NK-92 (cell line): ENCODE data around the gene MAPKAP1.

ENCODE experiments used
- DNase-seq: peaks from one replicate; lab custom pipeline; 2025; ENCODE audit not compliant: unreplicated experiment; lab: John Stamatoyannopoulos, UW

Gene MAPKAP1

DNA sequence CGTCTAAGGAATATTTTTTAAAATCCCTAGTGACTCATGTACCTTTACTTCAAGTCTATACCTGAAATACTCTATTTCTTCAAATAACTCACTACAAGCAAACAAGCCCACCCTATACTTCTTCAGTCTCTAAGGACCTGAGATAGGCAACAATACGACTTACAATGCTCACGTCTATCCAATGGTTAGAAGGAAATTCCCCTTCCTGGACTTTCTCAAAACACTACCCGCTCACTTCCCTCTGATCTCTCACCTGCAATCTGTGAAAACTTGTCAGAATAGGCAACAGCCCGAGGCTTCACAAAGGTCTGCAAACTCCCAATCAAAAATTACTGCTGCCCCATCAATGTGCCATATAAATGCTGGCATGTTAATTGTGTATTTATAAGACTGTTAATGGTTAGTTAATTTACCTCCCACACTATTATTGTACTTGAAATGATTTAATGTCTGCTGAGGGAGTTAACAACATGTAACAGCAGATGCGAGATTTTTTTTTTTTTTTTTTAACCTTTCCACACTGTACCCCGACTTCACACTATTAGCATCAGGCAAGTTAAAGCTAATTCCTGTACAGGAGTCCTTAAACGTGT lies 27.3 kb downstream of the MAPKAP1 start:
- DNase-seq: no peak

DNA sequence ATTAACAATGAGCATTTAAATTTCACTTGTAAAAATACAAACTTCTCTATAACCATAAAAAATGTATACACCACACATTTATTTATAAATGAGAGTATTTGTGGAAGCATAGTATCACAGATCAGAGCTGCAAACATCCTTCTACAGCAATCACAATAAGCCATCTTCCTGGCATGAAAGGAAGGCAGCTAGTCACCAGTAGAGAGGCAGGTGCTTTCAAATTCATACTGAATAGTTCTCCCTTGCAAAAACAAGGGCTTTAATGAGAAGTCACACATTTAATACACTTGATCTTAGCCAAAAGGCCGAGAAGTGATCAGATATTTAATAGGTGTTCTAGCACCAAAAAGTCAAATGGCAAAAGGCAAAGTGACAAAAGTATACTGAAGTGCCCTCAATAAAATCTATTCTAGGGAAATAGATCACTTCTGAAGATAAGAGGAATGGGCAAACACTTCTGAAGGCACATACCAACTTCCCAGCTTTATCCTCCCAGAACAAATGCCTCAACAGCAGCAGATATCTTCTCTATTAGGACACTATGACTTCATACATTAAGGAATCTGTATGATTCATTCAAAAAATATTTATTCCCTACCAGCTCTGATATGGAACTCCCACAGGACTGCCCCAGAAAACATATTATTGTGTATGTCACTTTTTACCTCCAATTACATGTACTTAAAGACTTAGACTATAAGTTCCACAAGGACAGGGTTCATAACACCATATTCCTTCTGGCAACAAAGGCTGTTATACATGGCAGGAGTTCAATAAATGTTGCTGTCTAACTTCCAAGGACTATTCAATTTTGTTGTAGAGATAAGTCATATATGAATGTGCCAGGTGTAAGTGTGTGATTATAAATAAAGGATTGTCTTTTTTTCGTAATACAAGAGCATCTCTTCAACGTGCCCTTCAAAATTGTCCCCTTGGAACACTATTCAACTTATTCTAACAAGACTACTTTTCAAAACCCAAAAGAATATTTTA lies 31.7 kb downstream of the MAPKAP1 start:
- no peak for DNase-seq

DNA sequence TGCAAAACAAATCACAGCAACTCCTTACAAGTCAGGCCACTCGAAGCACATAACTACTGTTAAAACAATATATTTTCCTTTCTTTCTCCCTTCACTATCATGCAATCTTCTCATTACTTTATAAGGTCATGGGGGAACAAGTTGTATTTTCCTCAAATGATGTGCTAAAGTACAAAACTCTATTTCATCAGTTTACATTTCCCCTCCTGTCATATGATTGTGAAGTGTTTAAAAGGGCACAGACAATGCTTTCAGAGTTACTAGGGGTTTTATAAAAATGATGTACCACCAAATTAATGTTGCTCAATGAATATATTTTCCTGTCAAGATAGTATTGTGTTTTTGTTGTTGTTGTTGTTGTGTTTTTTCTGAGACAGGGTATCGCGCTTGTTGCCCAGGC lies 34.1 kb downstream of the MAPKAP1 start:
- DNase-seq: no peak

DNA sequence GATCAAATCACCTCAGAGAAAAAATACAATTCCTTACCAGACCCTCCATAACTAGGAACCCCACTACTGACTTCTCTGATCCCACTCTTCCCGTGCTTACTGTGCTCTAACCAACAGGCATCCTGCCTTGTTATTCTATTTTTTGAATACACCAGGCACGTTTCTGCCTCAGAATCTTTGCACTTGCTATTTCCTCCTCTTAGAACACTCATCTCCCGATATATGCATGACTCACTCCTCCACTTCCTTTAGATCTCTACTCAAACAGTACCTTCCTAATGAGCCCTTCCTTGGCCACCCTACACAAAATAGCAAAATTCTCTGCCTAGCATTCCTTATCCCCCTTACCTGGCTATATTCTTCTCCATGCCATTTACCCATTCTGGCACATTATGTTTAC lies 43.9 kb downstream of the MAPKAP1 start:
- DNase-seq: no peak

DNA sequence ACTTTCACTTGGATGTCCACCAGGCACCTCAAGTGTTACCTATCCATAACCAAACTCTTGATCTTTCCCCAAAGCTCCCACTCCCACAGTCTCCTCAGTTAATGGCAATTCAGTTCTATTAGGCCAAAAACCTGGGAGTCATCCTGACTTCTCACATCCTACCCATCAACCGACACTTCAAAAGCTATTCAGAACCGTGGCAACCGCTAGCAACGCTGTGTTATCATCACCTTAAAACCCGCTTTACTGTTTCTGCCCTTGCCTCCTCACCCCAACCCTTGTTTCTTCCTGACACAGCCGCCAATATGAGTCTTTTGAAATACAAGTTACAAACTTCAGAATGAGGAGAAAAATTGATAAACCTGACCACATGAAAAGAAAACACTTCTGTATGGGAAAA lies 46.5 kb downstream of the MAPKAP1 start:
- DNase-seq: no peak

DNA sequence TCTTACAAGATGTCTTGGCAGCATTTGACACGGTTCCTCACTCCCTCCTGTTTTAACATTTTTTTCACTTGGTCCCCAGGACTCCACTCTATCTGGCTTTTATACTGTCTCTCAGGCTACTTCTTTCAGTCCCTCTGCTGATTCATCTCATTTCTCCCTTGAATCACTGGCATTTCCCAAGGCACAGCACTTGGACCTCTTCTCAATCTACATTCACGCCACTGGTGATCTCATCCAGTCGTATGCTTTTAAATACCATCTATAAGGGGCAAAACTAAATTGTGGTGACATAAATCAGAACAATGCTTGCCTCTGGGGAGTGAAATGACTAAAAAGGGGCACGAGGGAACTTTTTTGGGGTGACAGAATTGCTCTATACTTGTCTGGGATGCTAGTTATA lies 47.1 kb downstream of the MAPKAP1 start:
- no peak for DNase-seq

DNA sequence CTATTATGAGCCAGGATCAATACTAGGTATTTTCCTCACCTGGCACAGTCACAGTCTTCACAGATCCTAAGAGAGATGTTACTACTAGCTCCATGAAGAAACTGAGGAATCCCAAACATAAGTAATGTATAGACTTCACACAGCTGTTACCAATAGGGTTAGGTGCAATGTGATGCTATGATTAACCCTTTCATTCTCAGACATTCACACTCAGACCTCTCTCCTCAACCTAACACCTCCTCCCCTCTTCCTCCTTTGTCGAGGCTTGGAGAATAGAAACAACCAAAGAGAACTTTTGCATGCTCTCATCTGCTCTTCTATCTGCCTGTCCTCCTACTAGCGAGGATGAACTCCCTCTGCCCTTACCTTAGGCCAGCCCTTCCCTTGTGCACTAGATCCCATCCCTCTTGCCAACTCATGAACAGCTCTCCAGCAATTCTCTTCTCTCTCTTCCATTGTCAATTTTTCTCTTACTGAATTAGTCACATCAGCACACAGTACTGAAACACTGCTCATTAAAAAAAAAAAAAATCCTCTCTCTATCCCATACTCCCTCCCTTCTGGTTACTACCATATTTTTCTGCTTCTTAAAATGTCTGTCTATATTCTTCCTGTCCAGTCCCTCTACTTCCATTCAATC lies 47.7 kb downstream of the MAPKAP1 start:
- DNase-seq: no peak

DNA sequence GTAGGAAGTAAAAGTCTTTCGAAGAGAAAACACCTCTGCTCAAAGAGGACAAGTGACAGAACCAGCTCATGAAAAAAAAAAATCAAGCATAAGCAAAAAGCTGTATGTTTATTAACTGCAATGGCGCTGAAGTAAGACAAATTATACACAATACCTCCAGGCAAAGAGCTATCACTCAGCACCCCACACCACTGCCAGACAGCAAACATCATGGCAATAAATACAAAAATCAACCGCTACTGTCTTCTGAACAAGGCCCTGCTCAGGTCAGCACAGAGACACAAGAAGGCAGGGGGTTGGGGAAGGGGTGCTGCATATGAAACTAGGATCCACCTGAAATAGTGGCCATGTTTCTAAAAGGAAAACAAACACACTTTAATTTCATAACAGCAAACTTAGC lies 50.4 kb downstream of the MAPKAP1 start:
- no peak for DNase-seq

DNA sequence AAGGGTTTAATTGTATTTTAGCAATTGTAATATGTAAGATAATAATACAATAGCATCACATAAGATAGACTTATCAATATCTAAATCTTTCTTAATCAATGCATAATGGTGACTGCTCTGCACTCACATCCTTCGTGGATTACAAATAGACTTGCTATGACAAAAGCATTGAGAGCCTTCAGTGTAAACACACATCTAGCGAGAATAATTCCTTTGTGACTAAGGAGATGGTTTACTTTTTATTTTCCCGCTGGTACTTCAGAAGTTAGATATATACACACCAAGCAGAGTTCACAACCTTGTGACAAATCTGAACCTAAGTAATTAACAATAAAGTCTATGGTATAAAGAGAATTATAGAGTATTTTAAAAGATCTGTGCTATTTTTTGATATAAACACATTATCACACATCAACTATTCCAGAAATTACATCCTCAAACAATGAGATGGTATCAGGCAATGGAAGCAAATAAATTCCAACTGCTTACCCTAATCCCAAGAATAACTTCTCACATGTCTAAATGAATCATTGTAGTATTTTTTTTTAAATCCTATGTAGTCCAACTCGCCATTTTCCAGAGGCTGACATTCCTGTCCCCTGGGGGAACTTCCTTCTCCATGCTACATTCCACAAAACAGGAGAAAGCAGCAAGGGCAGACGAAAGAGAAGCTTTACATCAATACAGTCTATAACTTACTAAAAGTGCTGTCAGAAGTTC lies 51.2 kb downstream of the MAPKAP1 start:
- no peak for DNase-seq

DNA sequence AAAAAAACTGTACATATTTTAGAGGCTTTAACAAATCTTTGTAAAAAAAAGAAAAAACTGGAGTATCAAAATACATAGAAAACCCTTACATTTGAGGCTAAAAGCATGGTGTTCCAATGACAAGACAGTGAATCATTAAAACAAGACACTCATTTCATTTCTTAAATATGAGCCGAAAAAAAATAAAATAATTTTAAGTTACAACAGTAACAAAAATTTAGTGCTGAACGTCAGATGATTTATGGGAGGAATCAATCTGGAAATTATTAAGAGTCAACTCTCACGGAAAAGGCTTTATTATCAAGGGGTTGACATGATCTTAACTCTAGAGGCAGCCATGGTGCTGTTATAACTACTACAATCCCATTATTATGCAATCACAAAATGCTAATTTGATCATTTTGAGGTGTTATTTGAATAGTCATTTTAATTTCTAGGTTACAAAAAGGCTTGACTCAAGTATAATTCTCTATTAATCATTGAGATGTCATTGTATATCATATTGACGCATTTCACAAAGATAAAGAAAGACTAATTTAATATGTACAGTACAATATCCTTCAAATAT lies 51.9 kb downstream of the MAPKAP1 start:
- DNase-seq: no peak

DNA sequence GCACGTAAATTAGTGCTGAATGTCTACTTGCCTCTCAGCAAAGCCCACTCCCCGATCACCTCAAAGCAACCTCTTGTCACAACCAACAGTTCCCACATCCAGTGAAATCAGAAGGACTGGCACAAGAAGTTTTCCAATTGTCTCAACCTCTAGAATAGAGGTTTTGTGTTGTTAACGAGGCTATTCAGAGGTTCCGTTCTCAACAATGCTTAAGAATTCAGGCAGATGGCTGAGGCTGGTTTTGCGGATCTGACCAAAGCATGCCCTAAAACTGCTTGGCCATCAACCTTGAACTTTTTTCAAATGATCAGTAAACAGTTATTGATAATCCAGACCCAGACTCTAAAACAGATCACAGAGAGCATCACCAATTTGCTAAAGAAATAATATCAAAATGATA lies 52.9 kb downstream of the MAPKAP1 start:
- DNase-seq: no peak

DNA sequence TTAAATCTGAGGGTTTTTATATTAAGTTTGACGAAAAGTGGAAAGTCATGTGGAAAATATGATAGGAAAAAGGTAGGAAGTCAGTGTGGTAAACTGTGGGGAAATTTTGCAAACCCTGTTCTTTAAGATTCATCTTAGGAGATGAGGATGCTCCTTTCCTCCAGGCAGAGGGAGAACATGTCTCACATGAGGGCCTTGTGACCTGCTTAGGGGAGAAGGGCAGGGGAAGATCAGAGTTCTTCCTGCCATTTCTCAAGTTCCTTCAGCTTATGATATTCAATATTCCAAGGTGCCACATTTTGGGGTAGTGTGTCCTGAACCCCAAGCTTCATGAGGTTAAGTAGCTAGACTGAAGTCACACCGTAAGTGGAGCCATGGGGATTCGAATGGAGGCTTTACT lies 53.7 kb downstream of the MAPKAP1 start:
- DNase-seq: no peak

DNA sequence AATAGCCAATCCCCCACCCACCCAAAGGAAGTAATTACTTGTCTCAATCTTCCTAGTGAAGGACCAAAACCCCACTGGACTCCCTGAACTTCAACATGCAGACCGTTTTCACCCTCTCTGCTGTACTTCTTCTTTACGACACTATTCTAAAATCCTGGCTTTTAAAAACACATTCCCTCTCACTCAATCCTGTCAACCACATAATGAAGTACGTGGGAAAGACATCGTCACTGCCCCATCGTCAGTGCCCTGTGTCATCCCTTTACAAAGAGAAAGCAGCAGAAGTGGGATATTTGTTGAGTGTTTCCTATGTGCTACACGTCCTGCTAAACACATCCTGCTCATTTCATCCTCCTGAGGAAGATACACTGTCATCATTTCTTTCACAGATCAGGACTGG lies 54.2 kb downstream of the MAPKAP1 start:
- DNase-seq: no peak

DNA sequence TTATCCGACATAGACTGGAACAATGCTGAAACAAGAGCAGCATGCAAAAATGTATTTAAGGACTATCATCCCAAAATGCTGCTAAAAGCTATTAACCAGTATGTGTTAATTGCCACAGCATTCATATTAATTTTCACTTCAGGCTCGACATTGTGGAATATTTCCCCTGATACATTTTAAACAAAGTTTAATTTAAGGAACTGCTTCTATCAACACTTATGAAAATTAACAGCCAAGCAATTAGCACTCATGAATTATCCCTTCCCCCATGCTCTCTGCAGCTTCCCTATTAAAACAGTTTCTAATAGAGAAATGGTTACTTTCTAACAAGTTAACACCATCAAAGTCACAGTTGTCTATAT lies 54.8 kb downstream of the MAPKAP1 start:
- DNase-seq: no peak

DNA sequence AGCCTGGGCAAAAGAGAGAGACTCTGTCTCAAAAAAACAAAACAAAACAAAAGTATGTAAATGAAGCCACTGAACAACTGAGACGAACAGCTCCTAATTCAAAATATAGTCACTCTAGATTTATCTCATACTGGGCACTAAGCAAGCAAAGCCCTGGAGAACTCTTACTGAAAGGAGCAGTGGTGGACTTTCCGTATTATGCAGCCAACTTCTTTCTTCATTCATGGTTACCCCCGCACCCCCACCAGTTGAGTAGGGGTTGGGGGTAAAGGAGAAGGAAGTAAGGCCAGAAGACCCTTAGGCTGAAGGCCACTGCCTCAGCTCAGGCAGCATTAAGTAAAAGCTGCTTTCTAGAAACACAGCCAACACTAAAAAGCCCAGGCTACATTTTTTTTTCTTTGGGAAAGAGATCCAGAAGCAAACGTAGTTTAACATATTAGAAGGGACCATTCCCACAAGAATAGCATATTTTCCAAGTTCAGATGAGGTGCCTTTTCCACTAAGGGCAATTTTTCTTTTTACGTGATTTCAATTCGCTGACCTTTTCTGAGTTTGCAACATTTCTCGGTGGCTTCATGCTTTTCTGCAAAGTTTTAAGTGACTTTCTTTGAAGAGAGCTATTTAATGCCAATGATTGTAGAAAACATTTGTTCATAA lies 55.3 kb downstream of the MAPKAP1 start:
- no peak for DNase-seq

DNA sequence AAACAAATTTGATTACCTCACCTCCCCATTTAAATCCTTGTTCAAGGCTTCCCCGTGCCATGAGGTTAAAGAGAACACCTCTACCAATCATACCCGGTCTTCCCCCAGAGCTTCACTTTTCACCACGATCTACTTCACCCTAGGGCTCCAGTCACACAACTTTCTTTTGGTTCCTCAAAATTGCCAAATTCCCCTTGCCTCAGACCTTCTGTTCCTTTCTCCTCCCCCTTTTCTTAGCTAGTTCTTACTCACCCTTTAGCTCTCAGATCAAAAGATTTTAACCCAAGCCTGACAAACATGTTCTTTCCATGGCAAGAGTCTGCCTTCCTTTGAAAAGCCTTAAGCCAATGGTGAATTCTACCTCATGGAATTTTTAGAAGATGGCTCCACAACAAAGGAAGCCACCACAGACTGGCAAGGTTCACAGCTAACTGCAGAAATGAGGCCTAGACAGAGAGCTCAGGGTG lies 56.7 kb downstream of the MAPKAP1 start:
- DNase-seq: no peak

DNA sequence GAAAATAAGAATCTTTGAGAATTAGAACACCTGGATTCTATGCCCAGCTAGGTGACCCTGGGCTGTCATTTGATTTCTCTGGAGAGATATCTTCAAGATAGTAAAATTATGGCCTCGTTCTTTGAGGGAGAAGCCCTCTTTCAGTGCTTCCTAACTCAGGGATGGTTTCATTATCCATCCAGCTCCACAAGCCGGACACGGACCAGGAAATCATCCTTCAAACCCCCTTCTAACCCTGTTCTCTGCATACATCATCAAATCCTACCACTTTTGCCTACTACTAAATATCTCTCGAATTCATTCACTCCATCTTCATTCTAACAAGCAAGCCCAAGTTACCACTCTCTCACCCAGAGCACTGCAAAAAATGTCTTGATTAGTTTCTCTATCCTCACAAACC lies 57.2 kb downstream of the MAPKAP1 start:
- no peak for DNase-seq

DNA sequence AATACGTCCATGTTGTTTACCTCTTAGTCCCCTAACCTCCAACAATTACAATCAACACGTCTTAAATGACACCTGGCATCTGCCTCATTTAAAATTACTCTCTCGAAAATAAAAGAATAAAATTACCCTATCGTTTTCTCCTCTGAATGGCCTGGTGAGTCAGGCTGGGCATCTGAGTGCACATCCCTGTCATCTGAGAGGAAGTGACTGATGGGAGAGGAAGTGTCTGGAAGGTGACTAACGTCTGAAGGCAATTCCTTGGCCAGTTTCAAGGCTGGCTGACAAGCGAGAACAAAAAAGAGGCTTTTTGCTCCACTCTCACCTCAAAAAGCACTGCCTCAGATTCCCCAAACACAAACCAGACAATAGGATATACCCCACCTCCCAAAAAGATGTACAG lies 57.7 kb downstream of the MAPKAP1 start:
- no peak for DNase-seq

DNA sequence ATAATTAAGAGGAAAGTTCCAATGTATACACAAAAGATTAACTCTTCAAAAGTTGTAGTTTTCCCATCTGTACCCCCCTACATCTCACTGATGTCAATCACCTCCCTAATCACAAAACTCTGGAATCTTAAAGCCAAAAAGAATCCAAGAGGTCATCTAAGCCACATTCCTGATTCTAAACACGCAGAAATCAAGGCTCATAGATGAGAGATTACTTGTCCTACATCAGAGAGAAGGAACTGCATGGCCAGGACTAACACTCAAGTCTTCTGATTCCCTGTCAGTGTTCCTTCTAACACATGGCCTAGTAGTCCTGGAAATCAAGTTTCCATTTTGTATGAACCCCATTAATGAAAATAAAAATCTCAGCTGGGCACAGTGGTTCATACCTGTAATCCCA lies 58.7 kb downstream of the MAPKAP1 start:
- no peak for DNase-seq

DNA sequence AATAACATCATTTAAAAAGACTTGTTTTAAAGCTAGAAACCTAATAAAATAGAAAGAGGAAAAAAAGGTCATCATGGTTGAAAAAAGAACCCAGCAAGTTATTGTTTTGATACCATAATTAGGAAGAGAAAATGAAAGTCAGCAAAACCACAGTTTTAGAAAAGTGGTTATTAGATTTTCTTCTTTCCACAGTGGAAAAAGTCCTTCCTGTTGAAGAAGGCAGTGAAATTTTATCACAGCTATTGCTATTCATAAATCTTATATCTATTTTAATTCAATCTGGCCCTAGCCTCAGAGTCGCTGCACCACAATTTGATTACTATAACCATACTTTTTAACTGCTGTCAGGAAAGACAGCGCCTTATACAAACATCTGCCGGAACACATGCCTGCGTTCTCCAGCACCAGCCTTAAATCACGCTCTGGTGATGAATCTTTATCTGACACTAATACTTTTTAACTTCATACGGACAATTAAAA lies 60.3 kb downstream of the MAPKAP1 start:
- DNase-seq: no peak
